Measurements from ENCODE around the gene SCFD2. TPM values are rescaled to one million over a fixed set of nuclear protein-coding genes. Genes with fewer than 3 reads are reported as not detected.

SCFD2 gene
- total and polyA plus RNA-seq, 2 donors (not counting 3 experiments of a cell fraction or from before 2014, with no cell fraction given): 12.3 to 22.8 TPM

DNA sequence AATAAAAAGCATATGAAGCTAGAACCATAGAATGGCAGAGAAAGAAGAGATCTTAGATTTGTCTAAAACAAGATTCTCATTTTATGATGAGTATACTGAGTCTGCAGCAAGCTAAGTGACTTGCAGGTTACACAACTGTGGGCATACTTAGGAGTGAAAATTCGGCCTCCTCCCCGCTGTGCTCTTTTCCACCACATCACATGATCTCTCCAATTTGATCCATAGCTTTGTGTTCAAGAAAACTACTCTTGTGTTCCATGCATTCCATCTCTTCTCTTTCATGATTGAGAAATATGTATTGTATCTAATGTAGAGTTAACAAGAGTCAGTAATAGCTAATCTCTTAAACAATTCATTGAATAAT is 234.3 kb downstream of the SCFD2 start:
- no peak overlapping the region for H3K9ac ChIP-seq (replicated peaks; ENCODE audit: extremely low read depth, insufficient read depth, low read length)
- H3K4me3 ChIP-seq (replicated peaks in 1 of 3; ENCODE audit: insufficient read depth in 1 of 3, low read depth in 1 of 3, low read length in 3 of 3): no peak overlapping the region
- no peaks in the 10 kb centered on the region for H3K36me3 ChIP-seq (ENCODE audit: control insufficient read depth in 2 of 2, extremely low read depth in 1 of 2, insufficient read depth in 2 of 2, low read length in 2 of 2)
- ChIA-PET CTCF (interaction anchor here (0.7 to 1.3 kb wide), 3 partner anchors 12 to 1102 kb away, joined by 3 to 4 read pairs (median 4); no protein-coding TSS in a partner anchor), POLR2A (no interaction called here)
- no peaks in the 10 kb centered on the region for H3K27me3 ChIP-seq (ENCODE audit: control insufficient read depth in 2 of 2, insufficient read depth in 2 of 2, low read length in 2 of 2)
- TF ChIP-seq POLR2AphosphoS5 (IDR thresholded peaks at IDR 0.05; ENCODE audit: insufficient read depth, low read depth, low read length) (no peak), MYC (IDR thresholded peaks at IDR 0.05; ENCODE audit: low read depth, low read length) (no peak), GATA2 (IDR thresholded peaks at IDR 0.05; ENCODE audit: insufficient read depth, insufficient read length, low read depth, low read length) (no peak), JUN (IDR thresholded peaks at IDR 0.05; ENCODE audit: borderline replicate concordance, insufficient read depth, insufficient read length, low read depth) (no peak), EZH2 (IDR thresholded peaks at IDR 0.05; ENCODE audit: borderline replicate concordance, low read depth, low read length, severe bottlenecking) (no peak), MAX (IDR thresholded peaks at IDR 0.05; ENCODE audit: insufficient read depth, insufficient read length) (no peak), POLR2A (IDR thresholded peaks at IDR 0.05; ENCODE audit: low read depth, low read length) (no peak), FOS (IDR thresholded peaks at IDR 0.05; ENCODE audit: borderline replicate concordance, insufficient read depth, low read length) (no peak)
- TF ChIP-seq, protein P1, sequence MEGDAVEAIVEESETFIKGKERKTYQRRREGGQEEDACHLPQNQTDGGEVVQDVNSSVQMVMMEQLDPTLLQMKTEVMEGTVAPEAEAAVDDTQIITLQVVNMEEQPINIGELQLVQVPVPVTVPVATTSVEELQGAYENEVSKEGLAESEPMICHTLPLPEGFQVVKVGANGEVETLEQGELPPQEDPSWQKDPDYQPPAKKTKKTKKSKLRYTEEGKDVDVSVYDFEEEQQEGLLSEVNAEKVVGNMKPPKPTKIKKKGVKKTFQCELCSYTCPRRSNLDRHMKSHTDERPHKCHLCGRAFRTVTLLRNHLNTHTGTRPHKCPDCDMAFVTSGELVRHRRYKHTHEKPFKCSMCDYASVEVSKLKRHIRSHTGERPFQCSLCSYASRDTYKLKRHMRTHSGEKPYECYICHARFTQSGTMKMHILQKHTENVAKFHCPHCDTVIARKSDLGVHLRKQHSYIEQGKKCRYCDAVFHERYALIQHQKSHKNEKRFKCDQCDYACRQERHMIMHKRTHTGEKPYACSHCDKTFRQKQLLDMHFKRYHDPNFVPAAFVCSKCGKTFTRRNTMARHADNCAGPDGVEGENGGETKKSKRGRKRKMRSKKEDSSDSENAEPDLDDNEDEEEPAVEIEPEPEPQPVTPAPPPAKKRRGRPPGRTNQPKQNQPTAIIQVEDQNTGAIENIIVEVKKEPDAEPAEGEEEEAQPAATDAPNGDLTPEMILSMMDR (IDR thresholded peaks at IDR 0.05; ENCODE audit: extremely low read depth in 1 of 2, insufficient read depth in 1 of 2, low read depth in 1 of 2, low read length in 2 of 2): no peak
- FAIRE-seq: no peak
- dilution Hi-C loops (cut with MboI; ENCODE audit: extremely low pct_ligation_motif_present, low sequenced_read_pairs): no loop called here
- peaks cover 10% of the 10 kb centered on the region for H3K4me1 ChIP-seq (ENCODE audit: control insufficient read depth, extremely low read depth, insufficient read depth, low read length)
- intact Hi-C loops (cut with micrococcal nuclease): loop anchor here (10.0 kb wide), 1 partner anchor 477 kb away; the partner anchor contains the start of gene USP46
- H2AFZ ChIP-seq (ENCODE audit: low read depth, low read length): no peak overlapping the region
- no peak for DNase-seq (ENCODE audit: low read depth, low spot score)
- H3K4me2 ChIP-seq (ENCODE audit: insufficient read depth, low read length): no peak overlapping the region
- no peaks in the 10 kb centered on the region for H3K9me1 ChIP-seq (replicated peaks; ENCODE audit: control insufficient read depth, extremely low read depth, insufficient read depth, low read length)
- no peaks in the 10 kb centered on the region for H4K20me1 ChIP-seq (replicated peaks; ENCODE audit: control insufficient read depth, extremely low read depth, insufficient read depth, low read length)
- no TSS peak for BruUV-seq (replicated peaks)
- no peak overlapping the region for H3K27ac ChIP-seq (ENCODE audit: insufficient read depth, low read depth, low read length)
- H3K9me3 ChIP-seq (replicated peaks; ENCODE audit: control insufficient read depth, insufficient read depth, low read length): no peaks in the 10 kb centered on the region
- no peaks in the 10 kb centered on the region for H3K79me2 ChIP-seq (ENCODE audit: control insufficient read depth, insufficient read depth, low read length)
